Cardiac fibroblast (primary cell): Measurements from ENCODE around the gene GNG12.

Experiments used
- DNase-seq, 2 donors: peaks; one replicate each; pipeline versions ENCODE4 v3.0.0 to v3.0.0-alpha.2; 2010; ENCODE audit warnings: low read depth in 2 of 2
- H3K4me3 ChIP-seq, 2 donors: replicated peaks in 1 of 2; 1 replicate in 1 of 2; 2 replicates in 1 of 2; pipeline ENCODE4 v1.5.1; 2011; ENCODE audit warnings: low read depth in 2 of 2, low read length in 2 of 2, mild to moderate bottlenecking in 2 of 2, moderate library complexity in 1 of 2
- TF ChIP-seq, protein P1 (sequence below): IDR thresholded peaks from one replicate; pipeline ENCODE4 v1.5.1; 2011; ENCODE audit warnings: low read depth, mild to moderate bottlenecking, low read length, inconsistent platforms

GNG12 gene

DNA sequence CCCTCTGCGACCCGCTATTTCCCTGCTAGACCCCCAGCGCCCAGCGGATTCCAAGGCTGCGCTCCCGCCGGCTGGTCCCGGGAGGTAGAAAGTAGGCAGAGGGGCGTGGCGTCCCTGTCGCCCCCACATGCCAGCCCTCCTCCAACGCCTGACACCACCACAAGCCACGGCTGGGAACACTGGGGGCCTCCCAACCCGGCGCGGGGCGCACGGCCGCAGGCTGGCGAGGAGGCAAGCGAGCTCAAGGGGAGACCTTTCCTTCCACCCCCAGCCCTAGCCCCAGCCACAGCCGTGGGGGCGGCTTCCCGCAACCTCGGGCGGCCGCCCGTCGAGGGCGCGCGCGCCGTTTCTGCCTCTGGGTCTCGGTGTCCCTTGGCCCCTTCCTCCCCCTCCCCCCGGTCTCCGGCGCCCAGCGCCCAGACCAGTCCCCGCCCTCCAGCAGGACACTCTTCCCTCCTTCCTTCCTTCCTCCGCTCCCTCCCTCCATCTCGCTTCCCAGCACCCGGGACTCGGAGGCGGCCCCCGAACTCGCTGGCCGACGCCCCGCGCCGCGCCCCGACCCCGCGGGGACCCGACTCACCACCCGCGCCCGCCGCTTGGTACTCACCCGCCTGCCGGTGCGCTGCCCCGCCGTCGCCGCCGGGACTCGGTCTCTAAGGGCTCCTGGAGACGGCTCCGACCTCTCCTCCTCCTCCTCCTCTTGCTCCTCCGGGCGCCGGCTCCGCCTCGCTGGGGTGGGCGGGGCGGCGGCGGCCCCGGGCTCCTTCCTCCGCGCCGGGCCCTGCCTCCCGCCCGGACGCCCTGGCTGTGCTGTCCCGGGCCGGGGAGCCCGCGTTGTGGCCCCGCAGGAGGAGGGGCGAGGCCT, at the start of gene GNG12:
TSS of gene GNG12 (minus strand) at position 731 of the 865 bp plus-strand sequence. CDS start 125,781 bp downstream, outside the sequence.
- H3K4me3 ChIP-seq: peak within 1 kb of the TSS; percentile 85 to 93
- TF ChIP-seq, protein P1, sequence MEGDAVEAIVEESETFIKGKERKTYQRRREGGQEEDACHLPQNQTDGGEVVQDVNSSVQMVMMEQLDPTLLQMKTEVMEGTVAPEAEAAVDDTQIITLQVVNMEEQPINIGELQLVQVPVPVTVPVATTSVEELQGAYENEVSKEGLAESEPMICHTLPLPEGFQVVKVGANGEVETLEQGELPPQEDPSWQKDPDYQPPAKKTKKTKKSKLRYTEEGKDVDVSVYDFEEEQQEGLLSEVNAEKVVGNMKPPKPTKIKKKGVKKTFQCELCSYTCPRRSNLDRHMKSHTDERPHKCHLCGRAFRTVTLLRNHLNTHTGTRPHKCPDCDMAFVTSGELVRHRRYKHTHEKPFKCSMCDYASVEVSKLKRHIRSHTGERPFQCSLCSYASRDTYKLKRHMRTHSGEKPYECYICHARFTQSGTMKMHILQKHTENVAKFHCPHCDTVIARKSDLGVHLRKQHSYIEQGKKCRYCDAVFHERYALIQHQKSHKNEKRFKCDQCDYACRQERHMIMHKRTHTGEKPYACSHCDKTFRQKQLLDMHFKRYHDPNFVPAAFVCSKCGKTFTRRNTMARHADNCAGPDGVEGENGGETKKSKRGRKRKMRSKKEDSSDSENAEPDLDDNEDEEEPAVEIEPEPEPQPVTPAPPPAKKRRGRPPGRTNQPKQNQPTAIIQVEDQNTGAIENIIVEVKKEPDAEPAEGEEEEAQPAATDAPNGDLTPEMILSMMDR: no peak
- peak; percentile 76 to 81 for DNase-seq

DNA sequence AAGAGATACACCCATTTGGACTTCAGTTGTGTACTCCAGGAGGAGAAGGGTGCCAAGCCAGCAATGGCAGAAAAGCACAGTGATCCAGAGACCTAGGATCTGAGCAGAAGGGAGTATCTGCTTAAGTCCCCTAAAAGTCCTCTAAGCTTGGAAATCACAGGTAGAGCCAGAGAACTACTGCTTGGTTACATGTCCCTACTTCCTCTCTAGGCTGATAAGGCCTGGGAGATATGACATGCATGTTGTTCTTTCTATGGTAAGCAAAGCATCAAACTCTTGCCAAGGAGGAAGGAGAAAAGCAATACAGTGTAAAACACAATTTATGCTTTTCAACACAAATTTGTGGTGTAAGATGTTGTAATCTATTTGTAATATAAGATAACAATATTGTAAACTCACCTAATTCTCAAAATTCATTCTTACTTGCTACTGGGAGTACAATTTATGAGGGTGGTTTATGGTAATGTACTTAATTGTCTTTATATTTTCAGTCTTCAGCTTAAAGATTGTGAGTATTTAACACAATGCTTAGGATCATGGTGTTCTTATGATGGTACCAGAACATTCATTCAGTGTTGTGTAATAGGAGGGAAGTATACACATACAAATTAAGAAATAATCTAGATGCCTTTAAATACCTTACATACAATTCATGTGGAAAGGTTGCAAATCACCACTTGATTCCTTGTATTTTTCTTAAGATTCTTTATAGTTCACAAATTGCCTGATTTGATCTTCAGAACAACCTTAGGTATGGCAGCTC, 49.1 kb upstream of the GNG12 start:
- no peak overlapping the region for H3K4me3 ChIP-seq
- DNase-seq: peak in 1 of 2 donors; percentile 45
- TF ChIP-seq, protein P1: no peak

DNA sequence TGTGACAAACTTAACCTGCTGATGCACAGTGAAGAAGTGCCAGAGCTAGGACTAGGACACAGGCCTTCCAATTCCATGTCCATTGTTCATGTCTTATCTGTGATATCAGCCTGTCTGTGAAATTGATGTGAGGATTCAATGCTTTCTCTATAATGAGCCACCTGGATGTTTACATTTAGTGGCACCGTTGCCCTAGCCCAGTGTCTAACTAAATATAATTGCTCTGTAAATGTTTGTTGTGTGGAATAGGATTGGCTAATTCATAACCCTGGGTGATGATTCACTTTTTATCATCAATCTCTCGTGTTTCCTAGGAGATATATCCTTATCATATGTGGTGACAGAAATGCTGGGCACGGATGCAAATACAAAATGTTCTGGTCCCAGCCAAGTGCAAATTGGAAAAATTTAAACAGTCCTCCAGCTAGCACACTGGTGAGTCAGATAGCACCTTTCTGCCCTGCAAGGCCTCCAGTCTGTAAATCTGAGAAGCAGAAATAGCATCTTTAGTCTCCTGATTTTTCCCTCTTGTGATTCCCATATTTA, 46.9 kb upstream of the GNG12 start:
- DNase-seq: peak; percentile 74 to 89
- TF ChIP-seq, protein P1: no peak
- H3K4me3 ChIP-seq: no peak overlapping the region

DNA sequence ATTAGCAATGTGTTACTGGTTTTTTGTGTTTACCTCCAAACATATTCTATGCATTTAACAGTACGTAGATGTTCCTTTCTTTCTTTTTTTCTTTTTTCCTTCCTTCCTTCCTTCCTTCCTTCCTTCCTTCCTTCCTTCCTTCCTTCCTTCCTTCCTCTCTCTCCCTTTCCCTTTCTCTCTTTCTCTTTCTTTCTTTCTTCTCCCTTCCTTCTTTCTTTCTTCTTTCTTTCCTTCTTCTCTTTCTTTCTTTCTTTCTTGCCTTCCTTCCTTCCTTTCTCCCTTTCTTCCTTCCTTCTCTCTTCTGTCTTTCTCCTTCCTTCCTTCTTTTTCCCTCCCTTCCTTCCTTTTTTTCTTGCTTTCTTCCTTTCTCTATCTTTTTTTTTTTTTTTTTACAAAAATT, 46.2 kb upstream of the GNG12 start:
- TF ChIP-seq, protein P1: no peak
- no peak overlapping the region for H3K4me3 ChIP-seq
- no peak for DNase-seq

DNA sequence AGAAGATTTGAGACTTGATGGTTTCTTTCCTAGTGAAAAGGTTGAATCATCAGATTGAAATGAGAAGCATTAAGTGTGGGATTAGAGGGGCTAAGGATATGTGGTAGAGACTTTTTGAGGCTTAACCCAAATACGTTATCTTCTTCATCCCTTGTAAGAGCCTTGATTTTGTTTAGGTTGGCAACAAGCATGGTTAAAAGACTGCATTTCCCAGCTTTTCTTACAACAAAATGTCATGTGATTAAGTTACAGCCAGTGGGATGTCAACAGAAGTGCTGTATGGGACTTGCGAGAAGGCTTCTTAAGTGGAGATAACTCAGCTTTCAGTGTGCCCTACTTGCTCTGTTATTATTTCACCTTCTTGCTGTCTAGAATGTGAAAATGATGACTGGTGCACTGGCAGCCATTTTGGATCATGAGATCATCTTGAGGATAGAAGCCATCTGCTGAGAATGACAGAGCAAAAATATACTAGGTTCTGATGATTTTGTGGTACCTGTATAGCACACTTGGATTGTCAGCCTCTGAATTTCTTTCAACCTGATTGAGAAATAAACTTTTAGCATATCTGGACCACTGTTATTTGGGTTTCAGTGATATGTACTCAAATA, 41.3 kb upstream of the GNG12 start:
- TF ChIP-seq, protein P1: no peak
- no peak for DNase-seq
- no peak overlapping the region for H3K4me3 ChIP-seq

DNA sequence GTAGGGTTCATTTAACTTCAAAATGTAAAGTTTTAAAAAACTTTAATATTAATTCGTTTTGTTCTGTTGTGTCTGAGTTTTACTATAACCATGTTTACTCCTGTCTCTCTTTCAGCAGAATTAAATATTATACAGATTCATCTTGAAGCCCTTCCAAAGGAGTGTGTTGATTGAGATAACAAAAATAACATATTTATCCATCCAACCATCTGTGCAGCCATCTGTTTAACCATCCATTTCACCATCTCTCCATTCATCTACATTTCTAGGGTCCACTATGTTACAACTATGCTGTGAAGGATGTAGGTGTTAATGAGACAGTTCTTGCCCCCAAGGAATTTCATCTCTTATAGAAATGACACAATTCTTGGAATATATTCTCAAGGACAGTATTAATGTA, 36.0 kb upstream of the GNG12 start:
- TF ChIP-seq, protein P1: no peak
- DNase-seq: no peak
- H3K4me3 ChIP-seq: no peak overlapping the region
